AG20443 (cell line): ENCODE results near the gene LRRC47.

Experiments used
- DNase-seq: peaks from one replicate; pipeline ENCODE4 v3.0.0; 2012; ENCODE audit warnings: low spot score, mixed read lengths

Gene LRRC47

GRCh38 chr1:3796215-3797061, at the start of gene LRRC47:
Gene LRRC47 (minus strand): TSS chr1:3796498. CDS start chr1:3796476, 22 bp downstream.
- DNase-seq, result peak; percentile 98

GRCh38 chr1:3842912-3843311, 46.6 kb upstream of the LRRC47 start:
- DNase-seq, result no peak

GRCh38 chr1:3841491-3841890, 45.2 kb upstream of the LRRC47 start:
- DNase-seq, result no peak

GRCh38 chr1:3838788-3839187, 42.5 kb upstream of the LRRC47 start:
- DNase-seq, result no peak

- no peak for DNase-seq
Observed at GRCh38 chr1:3837685-3838084, 41.4 kb upstream of the LRRC47 start.

- DNase-seq, result no peak
Observed at GRCh38 chr1:3837200-3837599, 40.9 kb upstream of the LRRC47 start.

- DNase-seq, result no peak
Observed at GRCh38 chr1:3836421-3836820, 40.1 kb upstream of the LRRC47 start.

GRCh38 chr1:3834701-3835100, 38.4 kb upstream of the LRRC47 start:
- no peak for DNase-seq

- DNase-seq, result peak; percentile 67
Observed at GRCh38 chr1:3831689-3832088, 35.4 kb upstream of the LRRC47 start.

GRCh38 chr1:3828391-3828790, 32.1 kb upstream of the LRRC47 start:
- no peak for DNase-seq

- DNase-seq, result no peak
Observed at GRCh38 chr1:3827813-3828307, 31.6 kb upstream of the LRRC47 start.

- no peak for DNase-seq
Observed at GRCh38 chr1:3825356-3825755, 29.1 kb upstream of the LRRC47 start.

- DNase-seq, result no peak
Observed at GRCh38 chr1:3824650-3825049, 28.4 kb upstream of the LRRC47 start.

GRCh38 chr1:3822421-3822820, 26.1 kb upstream of the LRRC47 start:
- no peak for DNase-seq

GRCh38 chr1:3821908-3822307, 25.6 kb upstream of the LRRC47 start:
- no peak for DNase-seq

- DNase-seq, result no peak
Observed at GRCh38 chr1:3821447-3821846, 25.1 kb upstream of the LRRC47 start.

- DNase-seq, result no peak
Observed at GRCh38 chr1:3821004-3821403, 24.7 kb upstream of the LRRC47 start.

GRCh38 chr1:3820316-3820715, 24.0 kb upstream of the LRRC47 start:
- no peak for DNase-seq

- no peak for DNase-seq
Observed at GRCh38 chr1:3819771-3820200, 23.5 kb upstream of the LRRC47 start.

- no peak for DNase-seq
Observed at GRCh38 chr1:3817821-3818597, 21.7 kb upstream of the LRRC47 start.

- no peak for DNase-seq
Observed at GRCh38 chr1:3817138-3817740, 20.9 kb upstream of the LRRC47 start.

GRCh38 chr1:3816331-3817137, 20.2 kb upstream of the LRRC47 start:
- no peak for DNase-seq
